Activated CD8-positive, alpha-beta T cell treated with anti-CD3 and anti-CD28 coated beads for 36 hours (primary cell): Measurements from ENCODE around the gene ATP13A1. TPM values are rescaled to one million over a fixed set of nuclear protein-coding genes. Genes with fewer than 3 reads are reported as not detected.

Source experiments
- ATAC-seq: fragments of 200-7000 bp; cut with Tn5 transposase; one replicate; pipeline ENCODE4 v1.10.0; 2021; ENCODE audit warnings: mild to moderate bottlenecking, moderate library complexity
- CTCF ChIA-PET: fragments of 350-600 bp; sonication (Branson Sonifier 250); formaldehyde crosslinking; loops from one replicate; lab custom pipeline; 2021; ENCODE audit warnings: antibody characterized with exemption; lab: Charles Lee
- POLR2A ChIA-PET: fragments of 350-600 bp; sonication (Branson Sonifier 250); formaldehyde crosslinking; loops from one replicate; lab custom pipeline; 2021; ENCODE audit warnings: antibody characterized with exemption; lab: Charles Lee
- DNase-seq: peaks from one replicate; pipeline ENCODE4 v3.0.0-alpha.2; 2020
- H3K27ac Mint-ChIP-seq: one replicate; pipeline ENCODE4 v1.8.0; 2021; ENCODE audit warnings: mild to moderate bottlenecking, mixed read lengths
- H3K27me3 Mint-ChIP-seq: one replicate; pipeline ENCODE4 v1.8.0; 2021; ENCODE audit warnings: mixed read lengths
- H3K36me3 Mint-ChIP-seq: one replicate; pipeline ENCODE4 v1.8.0; 2021; ENCODE audit warnings: low read depth, mixed read lengths
- H3K4me1 Mint-ChIP-seq: one replicate; pipeline ENCODE4 v1.8.0; 2021; ENCODE audit warnings: low read depth, mixed read lengths
- H3K4me3 Mint-ChIP-seq: one replicate; pipeline ENCODE4 v1.8.0; 2021; ENCODE audit warnings: mild to moderate bottlenecking, moderate library complexity, mixed read lengths
- H3K9me3 Mint-ChIP-seq: one replicate; pipeline ENCODE4 v1.8.0; 2021; ENCODE audit warnings: mixed read lengths
- CTCF ChIP-seq: fragments of 200-600 bp; IDR thresholded peaks from one replicate; pipeline ENCODE4 v1.8.0; 2022; ENCODE audit warnings: antibody characterized with exemption, mild to moderate bottlenecking
- intact Hi-C: fragments of 100-400 bp; cut with micrococcal nuclease; formaldehyde crosslinking; loops from one replicate; pipeline ENCODE4 v1.10.0; 2022
- total RNA-seq, 2 experiments: library from RNA; stranded (reverse); gene quantifications; one replicate each; pipeline ENCODE4 v1.2.3, GENCODE V29; 2021

Gene ATP13A1
- total RNA-seq, 2 experiments from 2014 or later: 52.4 to 53.1 TPM

GRCh38 chr19:19627621-19628500 lies 35.6 kb downstream of the ATP13A1 start, which contains the start of gene LPAR2:
TSS of gene LPAR2 (minus strand) at chr19:19628220. CDS start at chr19:19627275, 945 bp downstream.
- intact Hi-C loops: no loop called here
- peak; percentile 79 for DNase-seq
- H3K9me3 Mint-ChIP-seq: no peaks in the 10 kb centered on the region
- ChIA-PET CTCF (interaction anchor here (1.1 to 3.5 kb wide), 6 partner anchors 11 to 96 kb away, joined by 3 to 15 read pairs (median 6); no protein-coding TSS in a partner anchor), POLR2A (interaction anchor here (0.6 to 3.2 kb wide), 14 partner anchors 8 to 434 kb away, joined by 3 to 15 read pairs (median 5); partner anchors contain the start of genes ATP13A1, GMIP, NDUFA13 and ZNF101)
- H3K36me3 Mint-ChIP-seq: peaks cover 39% of the 10 kb centered on the region
- H3K4me1 Mint-ChIP-seq: peaks cover 24% of the 10 kb centered on the region
- TF ChIP-seq CTCF: no peak
- peak; percentile 78 for ATAC-seq
- no peaks in the 10 kb centered on the region for H3K27me3 Mint-ChIP-seq
- peak within 1 kb of the TSS; percentile 85 for H3K4me3 Mint-ChIP-seq
- peak within 1 kb of the TSS; percentile 94 for H3K27ac Mint-ChIP-seq

GRCh38 chr19:19626516-19627472 lies 36.7 kb downstream of the ATP13A1 start:
- TF ChIP-seq CTCF: no peak
- Mint-ChIP-seq H3K27me3 (no peaks in the 10 kb centered on the region), H3K36me3 (peaks cover 36% of the 10 kb centered on the region), H3K9me3 (no peaks in the 10 kb centered on the region), H3K4me3 (peak overlapping the region; percentile 85), H3K4me1 (peaks cover 24% of the 10 kb centered on the region), H3K27ac (peak overlapping the region; percentile 94)
- CTCF ChIA-PET: interaction anchor here (1.2 to 3.5 kb wide), 3 partner anchors 10 to 95 kb away, joined by 4 to 15 read pairs (median 5); no protein-coding TSS in a partner anchor
- DNase-seq (no peak), ATAC-seq (no peak)
- POLR2A ChIA-PET: interaction anchor here (0.8 to 3.2 kb wide), 8 partner anchors 8 to 92 kb away, joined by 3 to 15 read pairs (median 5); partner anchors contain the start of gene ZNF101
- intact Hi-C loops: no loop called here

GRCh38 chr19:19624032-19624570 lies 39.4 kb downstream of the ATP13A1 start:
- no peak overlapping the region for H3K4me3 Mint-ChIP-seq
- H3K9me3 Mint-ChIP-seq: no peaks in the 10 kb centered on the region
- ChIA-PET CTCF (interaction anchor here (2.0 to 3.5 kb wide), 2 partner anchors 92 kb away, joined by 7 to 15 read pairs; no protein-coding TSS in a partner anchor), POLR2A (interaction anchor here (0.6 kb wide), 1 partner anchor 14 kb away, joined by 5 read pairs; no protein-coding TSS in a partner anchor)
- ATAC-seq: no peak
- no peak overlapping the region for H3K27ac Mint-ChIP-seq
- H3K4me1 Mint-ChIP-seq: peaks cover 29% of the 10 kb centered on the region
- DNase-seq: no peak
- intact Hi-C loops: no loop called here
- TF ChIP-seq CTCF: no peak
- H3K27me3 Mint-ChIP-seq: no peaks in the 10 kb centered on the region
- H3K36me3 Mint-ChIP-seq: peaks cover 29% of the 10 kb centered on the region

- CTCF ChIA-PET: interaction anchor here (0.8 to 3.5 kb wide), 3 partner anchors 13 to 91 kb away, joined by 3 to 13 read pairs (median 7); no protein-coding TSS in a partner anchor
- peaks cover 26% of the 10 kb centered on the region for H3K36me3 Mint-ChIP-seq
- DNase-seq: no peak
These were observed 40.1 kb downstream of the ATP13A1 start for GRCh38 chr19:19623383-19623782.

More at GRCh38 chr19:19623383-19623782, 40.1 kb downstream of the ATP13A1 start:
- H3K27me3 Mint-ChIP-seq: no peaks in the 10 kb centered on the region
- POLR2A ChIA-PET: no interaction called here
- TF ChIP-seq CTCF: no peak
- no peak overlapping the region for H3K27ac Mint-ChIP-seq
- peaks cover 31% of the 10 kb centered on the region for H3K4me1 Mint-ChIP-seq
- no peaks in the 10 kb centered on the region for H3K9me3 Mint-ChIP-seq
- intact Hi-C loops: no loop called here
- no peak for ATAC-seq
- H3K4me3 Mint-ChIP-seq: no peak overlapping the region
